Effector memory CD8-positive, alpha-beta T cell (primary cell): ENCODE data around the gene CDH23.
A peak's percentile ranks its signal among the peaks of the same experiment; 100 is the strongest.

Experiments used
- ATAC-seq: fragments of 150-1000 bp; cut with Tn5 transposase; replicated peaks from 2 replicates; pipeline ENCODE4 v1.10.0; 2021; ENCODE audit warnings: mild to moderate bottlenecking, moderate library complexity
- DNase-seq, 3 experiments: peaks; one replicate each; pipeline ENCODE4 v3.0.0; 2021
- H3K27ac Mint-ChIP-seq, 2 donors: one replicate each; pipeline ENCODE4 v1.8.0; 2022; ENCODE audit warnings: mild to moderate bottlenecking in 2 of 2, mixed read lengths in 2 of 2, moderate library complexity in 2 of 2
- H3K27me3 Mint-ChIP-seq, 2 donors: one replicate each; pipeline ENCODE4 v1.8.0; 2022; ENCODE audit warnings: mixed read lengths in 2 of 2
- H3K36me3 Mint-ChIP-seq: one replicate; pipeline ENCODE4 v1.8.0; 2022; ENCODE audit warnings: mild to moderate bottlenecking, moderate library complexity, mixed read lengths; ENCODE audit not compliant: insufficient read depth
- H3K4me1 Mint-ChIP-seq, 2 donors: one replicate each; pipeline ENCODE4 v1.8.0; 2022; ENCODE audit warnings: low read depth in 2 of 2, mixed read lengths in 2 of 2
- H3K4me3 Mint-ChIP-seq, 2 donors: one replicate each; pipeline ENCODE4 v1.8.0; 2022; ENCODE audit warnings: mild to moderate bottlenecking in 2 of 2, mixed read lengths in 2 of 2, moderate library complexity in 2 of 2
- H3K9me3 Mint-ChIP-seq, 2 donors: one replicate each; pipeline ENCODE4 v1.8.0; 2022; ENCODE audit warnings: mixed read lengths in 2 of 2

Gene CDH23

DNA sequence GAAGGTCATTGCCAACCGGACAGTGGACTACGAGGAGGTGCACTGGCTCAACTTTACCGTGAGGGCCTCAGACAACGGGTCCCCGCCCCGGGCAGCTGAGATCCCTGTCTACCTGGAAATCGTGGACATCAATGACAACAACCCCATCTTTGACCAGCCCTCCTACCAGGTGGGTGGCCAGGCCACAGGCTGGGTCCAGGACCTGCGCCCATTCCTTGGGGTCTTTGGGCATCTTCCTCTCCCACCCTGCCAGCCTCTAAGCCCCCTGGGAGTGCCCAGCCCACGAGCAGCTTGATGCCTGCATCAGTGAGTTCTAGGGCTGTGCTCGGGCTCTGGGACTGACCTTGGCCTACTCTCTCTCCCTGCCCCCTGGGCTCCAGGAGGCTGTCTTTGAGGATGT, 402.4 kb downstream of the CDH23 start:
- H3K4me3 Mint-ChIP-seq = no peak overlapping the region
- peaks cover 12 to 15% of the 10 kb centered on the region in 2 donors for H3K4me1 Mint-ChIP-seq
- peaks cover 0 to 6% of the 10 kb centered on the region in 2 donors for H3K27me3 Mint-ChIP-seq
- no peak for ATAC-seq
- DNase-seq = no peak
- H3K9me3 Mint-ChIP-seq = no peaks in the 10 kb centered on the region
- H3K27ac Mint-ChIP-seq = no peak overlapping the region
- no peaks in the 10 kb centered on the region for H3K36me3 Mint-ChIP-seq

DNA sequence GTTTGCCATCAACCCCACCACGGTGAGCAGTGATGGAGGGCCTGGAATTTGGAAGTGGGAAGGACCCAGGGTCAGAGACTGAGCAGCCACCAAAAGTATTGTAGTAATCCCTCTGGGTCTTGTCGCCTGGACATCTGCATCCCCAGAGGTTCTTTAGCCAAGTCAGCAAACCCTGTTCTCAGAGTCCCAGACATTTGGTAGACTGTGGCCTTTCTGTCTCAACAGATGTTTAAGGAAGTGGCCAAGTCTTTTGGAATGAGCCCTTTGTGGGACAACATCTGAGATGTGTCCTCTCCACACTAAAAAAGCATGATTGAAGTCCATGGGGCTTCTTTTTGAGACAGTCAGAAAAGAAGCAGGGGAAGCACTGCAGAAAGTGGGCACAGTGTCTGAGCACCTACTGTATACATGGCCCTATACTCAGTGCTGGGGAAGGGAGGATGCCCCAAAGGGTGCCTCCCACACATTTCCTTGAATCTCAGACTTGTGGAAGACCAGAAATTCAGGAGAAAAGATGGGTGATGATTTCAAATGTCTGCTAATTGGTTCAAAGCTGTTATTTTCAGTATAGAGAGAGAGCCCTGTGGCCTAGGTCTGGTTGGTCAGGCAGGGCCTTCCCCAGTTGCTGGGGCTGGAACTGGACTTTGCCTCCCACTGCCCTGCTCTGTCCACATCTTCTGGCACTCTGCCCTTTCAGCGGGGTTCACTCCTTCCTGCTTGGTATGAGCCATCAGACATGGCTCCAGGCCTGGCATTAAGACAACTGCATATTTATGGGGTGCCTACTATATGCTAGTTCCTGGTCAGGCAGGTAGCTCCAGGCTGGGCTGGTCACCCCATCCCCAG, 403.1 kb downstream of the CDH23 start:
- H3K9me3 Mint-ChIP-seq = no peaks in the 10 kb centered on the region
- H3K4me1 Mint-ChIP-seq = peaks cover 12 to 15% of the 10 kb centered on the region in 2 donors
- peaks cover 2% of the 10 kb centered on the region for H3K36me3 Mint-ChIP-seq
- no peak for DNase-seq
- no peaks in the 10 kb centered on the region for H3K27me3 Mint-ChIP-seq
- ATAC-seq = no peak
- no peak overlapping the region for H3K27ac Mint-ChIP-seq
- H3K4me3 Mint-ChIP-seq = no peak overlapping the region

DNA sequence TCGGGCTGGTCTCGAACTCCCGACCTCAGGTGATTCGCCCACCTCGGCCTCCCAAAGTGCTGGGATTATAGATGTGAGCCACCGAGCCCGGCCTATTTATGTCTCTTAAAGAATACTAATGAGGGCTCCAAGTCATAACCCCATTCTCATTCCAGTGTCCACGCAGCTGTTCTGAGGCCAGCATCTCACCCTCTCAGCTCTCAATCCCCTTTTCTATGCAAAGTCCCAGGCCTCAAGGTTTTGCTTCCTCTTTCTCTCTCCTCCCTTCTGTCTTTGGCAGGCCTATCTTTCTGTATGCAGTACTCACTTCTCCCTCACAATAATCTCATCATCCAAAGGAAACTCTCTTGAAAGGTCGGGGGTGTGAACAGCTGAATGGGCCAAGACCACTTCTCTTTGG, 404.6 kb downstream of the CDH23 start:
- Mint-ChIP-seq H3K9me3 (no peaks in the 10 kb centered on the region), H3K36me3 (peaks cover 2% of the 10 kb centered on the region), H3K27me3 (no peaks in the 10 kb centered on the region), H3K4me1 (peaks cover 12% of the 10 kb centered on the region in 2 donors), H3K27ac (no peak overlapping the region), H3K4me3 (no peak overlapping the region)
- ATAC-seq (no peak), DNase-seq (no peak)

DNA sequence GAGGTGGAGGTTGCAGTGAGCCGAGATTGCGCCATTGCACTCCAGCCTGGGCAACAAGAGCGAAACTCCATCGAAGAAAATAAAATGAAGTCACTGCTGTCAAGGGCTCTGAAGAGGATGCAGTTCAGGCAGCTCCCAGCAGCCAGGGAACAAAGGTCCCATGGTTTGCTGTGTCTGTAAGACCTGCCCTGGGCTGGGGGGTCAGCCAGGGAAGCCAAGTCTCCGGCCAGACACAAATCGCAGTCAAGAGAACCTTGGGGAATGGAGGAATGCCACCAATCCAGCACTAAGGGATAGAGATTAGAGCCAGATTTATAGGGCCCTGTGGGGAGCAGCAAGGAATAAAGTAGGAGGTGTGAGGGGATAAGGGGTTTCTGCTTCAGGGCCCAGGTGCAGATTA, 405.5 kb downstream of the CDH23 start:
- Mint-ChIP-seq H3K4me3 (no peak overlapping the region), H3K36me3 (peaks cover 2% of the 10 kb centered on the region), H3K4me1 (peaks cover 4 to 5% of the 10 kb centered on the region in 2 donors), H3K27ac (peak overlapping the region in 1 of 2 donors; percentile 69), H3K27me3 (no peaks in the 10 kb centered on the region), H3K9me3 (no peaks in the 10 kb centered on the region)
- ATAC-seq (no peak), DNase-seq (no peak)

DNA sequence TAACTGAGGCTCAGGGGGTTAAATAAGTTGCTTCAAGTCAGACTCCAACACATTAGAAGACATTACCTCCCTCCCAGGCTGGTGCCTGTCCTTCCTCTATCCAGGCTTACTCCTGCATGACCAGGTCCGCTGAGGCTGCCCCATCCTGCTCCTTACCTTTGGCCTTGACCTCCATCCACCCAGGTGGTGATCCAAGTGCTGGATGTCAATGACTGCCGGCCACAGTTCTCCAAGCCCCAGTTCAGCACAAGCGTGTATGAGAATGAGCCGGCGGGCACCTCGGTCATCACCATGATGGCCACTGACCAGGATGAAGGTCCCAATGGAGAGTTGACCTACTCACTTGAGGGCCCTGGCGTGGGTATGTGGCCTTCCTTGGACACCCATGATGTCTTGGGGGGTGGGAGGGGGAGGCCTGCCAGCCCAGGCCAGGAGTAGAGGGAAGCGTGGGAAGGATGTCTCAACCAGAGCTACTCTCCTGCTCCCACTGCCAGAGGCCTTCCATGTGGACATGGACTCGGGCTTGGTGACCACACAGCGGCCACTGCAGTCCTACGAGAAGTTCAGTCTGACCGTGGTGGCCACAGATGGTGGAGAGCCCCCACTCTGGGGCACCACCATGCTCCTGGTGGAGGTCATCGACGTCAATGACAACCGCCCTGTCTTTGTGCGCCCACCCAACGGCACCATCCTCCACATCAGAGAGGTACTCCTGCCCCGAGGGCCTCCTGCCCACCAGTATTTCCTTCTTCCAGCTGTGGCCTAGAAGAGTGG, 406.2 kb downstream of the CDH23 start:
- Mint-ChIP-seq H3K36me3 (peaks cover 2% of the 10 kb centered on the region), H3K4me3 (no peak overlapping the region), H3K4me1 (peaks cover 0 to 1% of the 10 kb centered on the region in 2 donors), H3K27me3 (no peaks in the 10 kb centered on the region), H3K27ac (peak overlapping the region in 1 of 2 donors; percentile 69), H3K9me3 (no peaks in the 10 kb centered on the region)
- no peak for DNase-seq
- no peak for ATAC-seq

DNA sequence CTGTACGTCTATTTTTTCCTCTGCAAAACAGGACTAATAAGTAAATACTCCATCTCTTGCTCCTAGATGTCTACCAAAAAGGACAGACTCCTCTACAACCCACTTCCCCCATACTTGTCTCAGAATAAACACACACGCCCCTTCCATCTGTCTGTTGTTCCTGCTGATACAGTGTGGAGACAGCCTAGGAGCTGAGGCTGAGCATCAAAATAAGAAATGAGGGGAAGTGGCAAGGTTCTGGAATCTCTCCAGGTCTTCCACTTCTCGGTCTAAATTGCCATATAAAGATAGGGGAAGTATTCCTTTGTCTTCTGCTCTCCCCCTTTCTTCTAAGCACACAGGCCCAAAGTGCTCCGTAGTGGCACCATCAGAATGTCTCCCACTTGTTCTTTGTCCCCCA, 407.4 kb downstream of the CDH23 start:
- H3K9me3 Mint-ChIP-seq = no peaks in the 10 kb centered on the region
- peaks cover 2% of the 10 kb centered on the region for H3K36me3 Mint-ChIP-seq

DNA sequence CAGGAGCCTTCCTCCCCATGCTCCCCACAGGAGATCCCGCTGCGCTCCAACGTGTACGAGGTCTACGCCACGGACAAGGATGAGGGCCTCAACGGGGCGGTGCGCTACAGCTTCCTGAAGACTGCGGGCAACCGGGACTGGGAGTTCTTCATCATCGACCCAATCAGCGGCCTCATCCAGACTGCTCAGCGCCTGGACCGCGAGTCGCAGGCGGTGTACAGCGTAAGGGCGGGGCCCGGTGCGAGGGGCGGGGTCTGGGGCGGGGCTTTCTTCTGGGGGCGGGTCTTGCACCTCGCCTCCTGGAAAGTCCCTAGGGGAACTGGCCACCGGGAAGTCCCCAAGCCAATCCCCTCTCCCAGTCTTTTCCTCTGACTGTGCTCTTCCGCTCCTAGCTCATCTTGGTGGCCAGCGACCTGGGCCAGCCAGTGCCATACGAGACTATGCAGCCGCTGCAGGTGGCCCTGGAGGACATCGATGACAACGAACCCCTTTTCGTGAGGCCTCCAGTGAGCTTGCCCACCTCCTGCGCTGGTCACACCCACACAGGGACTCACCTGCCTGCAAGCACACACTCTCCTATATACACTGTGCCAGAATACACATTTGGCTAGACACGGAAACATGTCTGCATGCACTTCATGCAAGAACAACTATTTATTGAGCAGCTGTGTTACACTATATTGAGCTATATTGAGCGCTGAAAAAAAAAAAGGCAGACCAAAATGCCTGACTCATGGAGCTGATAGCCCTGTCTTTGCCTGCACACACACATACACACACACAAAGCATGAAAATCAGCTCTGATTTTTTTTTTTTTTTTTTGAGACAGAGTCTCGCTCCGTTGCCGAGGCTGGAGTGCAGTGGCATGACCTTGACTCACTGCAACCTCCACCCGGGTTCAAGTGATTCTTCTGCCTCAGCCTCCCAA, 409.3 kb downstream of the CDH23 start:
- Mint-ChIP-seq H3K36me3 (peaks cover 2% of the 10 kb centered on the region), H3K27me3 (no peaks in the 10 kb centered on the region), H3K9me3 (no peaks in the 10 kb centered on the region), H3K4me3 (no peak overlapping the region), H3K4me1 (no peaks in the 10 kb centered on the region), H3K27ac (no peak overlapping the region)
- DNase-seq = no peak
- ATAC-seq = peak; percentile 42

More for the DNA sequence above, 407.4 kb downstream of the CDH23 start:
- H3K4me3 Mint-ChIP-seq = no peak overlapping the region
- H3K27me3 Mint-ChIP-seq = no peaks in the 10 kb centered on the region
- no peak overlapping the region for H3K27ac Mint-ChIP-seq
- DNase-seq = no peak
- H3K4me1 Mint-ChIP-seq = no peaks in the 10 kb centered on the region
- ATAC-seq = no peak

DNA sequence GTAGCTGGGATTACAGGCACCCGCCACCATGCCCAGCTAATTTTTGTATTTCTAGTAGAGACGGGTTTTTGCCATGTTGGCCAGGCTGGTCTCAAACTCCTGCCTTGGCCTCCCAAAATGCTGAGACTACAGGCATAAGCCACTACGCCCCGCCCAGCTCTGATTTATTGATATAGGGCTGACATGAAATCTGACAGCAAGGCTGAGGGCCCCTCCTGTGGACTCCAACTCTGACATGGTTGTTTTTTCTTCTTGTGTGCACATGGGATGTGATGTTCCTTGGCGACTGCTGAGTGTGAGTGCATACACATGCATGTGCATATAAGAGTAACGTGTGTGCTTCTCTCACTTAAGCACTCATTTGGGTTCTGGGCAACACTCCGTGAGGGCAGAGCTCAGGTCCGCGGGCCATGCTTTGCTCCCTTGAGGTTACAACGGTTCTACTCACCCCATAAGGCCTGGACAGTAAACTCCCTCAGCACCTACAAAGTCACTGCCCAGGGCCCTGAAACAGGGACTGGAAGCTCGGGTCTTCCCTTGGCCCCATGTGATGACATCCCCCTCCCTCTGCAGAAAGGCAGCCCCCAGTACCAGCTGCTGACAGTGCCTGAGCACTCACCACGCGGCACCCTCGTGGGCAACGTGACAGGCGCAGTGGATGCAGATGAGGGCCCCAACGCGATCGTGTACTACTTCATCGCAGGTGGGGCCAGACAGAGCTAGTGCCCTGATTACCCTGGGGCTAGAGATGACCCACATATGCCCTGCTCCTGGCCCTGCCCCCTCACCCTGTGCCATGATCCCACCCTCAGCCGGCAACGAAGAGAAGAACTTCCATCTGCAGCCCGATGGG, 410.2 kb downstream of the CDH23 start:
- ATAC-seq (no peak), DNase-seq (no peak)
- Mint-ChIP-seq H3K27ac (no peak overlapping the region), H3K27me3 (no peaks in the 10 kb centered on the region), H3K4me3 (no peak overlapping the region), H3K36me3 (peaks cover 2% of the 10 kb centered on the region), H3K4me1 (no peaks in the 10 kb centered on the region), H3K9me3 (no peaks in the 10 kb centered on the region)

DNA sequence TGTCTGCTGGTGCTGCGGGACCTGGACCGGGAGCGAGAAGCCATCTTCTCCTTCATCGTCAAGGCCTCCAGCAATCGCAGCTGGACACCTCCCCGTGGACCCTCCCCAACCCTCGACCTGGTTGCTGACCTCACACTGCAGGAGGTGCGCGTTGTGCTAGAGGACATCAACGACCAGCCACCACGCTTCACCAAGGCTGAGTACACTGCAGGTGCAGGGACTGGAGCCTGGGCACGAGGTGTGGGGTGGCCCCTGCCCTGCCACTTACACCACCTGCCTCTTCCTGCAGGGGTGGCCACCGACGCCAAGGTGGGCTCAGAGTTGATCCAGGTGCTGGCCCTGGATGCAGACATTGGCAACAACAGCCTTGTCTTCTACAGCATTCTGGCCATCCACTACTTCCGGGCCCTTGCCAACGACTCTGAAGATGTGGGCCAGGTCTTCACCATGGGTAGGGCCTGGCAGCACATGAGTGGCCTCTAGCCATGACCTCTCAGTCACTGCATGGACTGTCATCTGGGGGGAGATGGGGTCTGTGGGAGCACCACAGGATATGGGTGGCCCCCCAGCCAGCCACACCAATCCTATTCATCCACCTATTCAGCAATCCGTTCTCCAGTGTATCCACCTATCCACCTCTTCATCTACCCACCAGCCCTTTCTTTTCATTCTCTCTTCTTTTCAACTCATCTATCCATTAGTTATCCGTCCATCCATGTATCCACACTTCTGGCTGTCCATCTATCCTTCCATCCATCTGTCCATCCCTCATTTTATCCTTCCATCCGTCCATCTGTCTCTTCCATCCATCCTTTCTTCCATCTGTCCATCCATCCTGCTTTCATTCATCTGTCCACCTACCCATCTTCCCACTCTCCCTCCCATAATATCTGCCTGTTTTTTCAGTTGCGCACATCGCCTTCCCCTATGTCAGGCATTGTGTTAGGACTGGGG, 411.1 kb downstream of the CDH23 start:
- no peak for DNase-seq
- Mint-ChIP-seq H3K9me3 (no peaks in the 10 kb centered on the region), H3K36me3 (peaks cover 2% of the 10 kb centered on the region), H3K27ac (no peak overlapping the region), H3K4me3 (no peak overlapping the region), H3K4me1 (no peaks in the 10 kb centered on the region), H3K27me3 (no peaks in the 10 kb centered on the region)
- no peak for ATAC-seq

DNA sequence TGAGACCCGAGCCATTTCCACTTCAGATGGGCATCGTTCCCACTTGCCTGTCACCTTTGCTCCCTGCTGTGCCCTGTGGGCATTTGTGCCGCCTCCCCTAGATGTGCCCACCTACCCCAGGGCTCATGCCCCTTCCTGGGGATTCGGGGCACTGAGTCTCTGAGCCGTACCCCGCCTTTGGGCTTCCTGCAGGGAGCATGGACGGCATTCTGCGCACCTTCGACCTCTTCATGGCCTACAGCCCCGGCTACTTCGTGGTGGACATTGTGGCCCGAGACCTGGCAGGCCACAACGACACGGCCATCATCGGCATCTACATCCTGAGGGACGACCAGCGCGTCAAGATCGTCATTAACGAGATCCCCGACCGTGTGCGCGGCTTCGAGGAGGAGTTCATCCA, 412.9 kb downstream of the CDH23 start:
- no peak overlapping the region for H3K27ac Mint-ChIP-seq
- no peaks in the 10 kb centered on the region for H3K27me3 Mint-ChIP-seq
- H3K4me1 Mint-ChIP-seq = no peaks in the 10 kb centered on the region
- no peaks in the 10 kb centered on the region for H3K9me3 Mint-ChIP-seq
- ATAC-seq (no peak), DNase-seq (no peak)
- peaks cover 5% of the 10 kb centered on the region for H3K36me3 Mint-ChIP-seq
- no peak overlapping the region for H3K4me3 Mint-ChIP-seq

DNA sequence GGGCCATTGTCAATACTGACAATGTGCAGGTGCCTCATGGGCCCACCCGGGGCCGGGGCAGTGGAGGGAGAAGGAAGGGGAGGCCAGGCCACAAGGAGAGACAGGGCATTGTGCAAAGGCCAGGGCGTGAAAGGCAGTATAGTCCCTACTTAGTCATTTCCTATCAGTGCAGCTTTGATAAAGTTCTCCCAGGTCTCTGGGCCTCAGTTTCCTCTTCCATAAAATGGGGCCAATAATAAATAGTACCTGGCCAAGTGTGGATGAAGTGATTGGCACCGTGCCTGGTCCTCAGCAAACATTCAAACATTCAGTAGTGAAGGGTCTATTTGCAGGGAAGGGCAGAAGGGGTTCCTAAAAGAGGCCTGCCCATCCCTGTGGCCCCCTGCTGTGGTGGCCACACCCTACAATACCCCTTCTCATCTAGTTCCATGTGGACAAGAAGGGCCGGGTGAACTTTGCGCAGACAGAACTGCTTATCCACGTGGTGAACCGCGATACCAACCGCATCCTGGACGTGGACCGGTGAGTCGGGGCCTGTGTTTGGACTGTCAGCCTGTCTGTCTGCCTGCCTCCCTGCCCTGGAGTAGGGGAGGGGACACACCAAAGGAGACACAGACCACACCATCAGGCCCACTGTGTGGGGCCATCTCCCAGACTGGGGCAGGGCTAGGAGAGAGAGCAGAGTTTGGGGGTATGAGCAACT, 413.5 kb downstream of the CDH23 start:
- no peak overlapping the region for H3K27ac Mint-ChIP-seq
- H3K27me3 Mint-ChIP-seq = no peaks in the 10 kb centered on the region
- ATAC-seq (no peak), DNase-seq (no peak)
- no peaks in the 10 kb centered on the region for H3K9me3 Mint-ChIP-seq
- H3K4me3 Mint-ChIP-seq = no peak overlapping the region
- H3K36me3 Mint-ChIP-seq = peaks cover 7% of the 10 kb centered on the region
- H3K4me1 Mint-ChIP-seq = no peaks in the 10 kb centered on the region
